ENCODE data around the gene ILK.

DNA sequence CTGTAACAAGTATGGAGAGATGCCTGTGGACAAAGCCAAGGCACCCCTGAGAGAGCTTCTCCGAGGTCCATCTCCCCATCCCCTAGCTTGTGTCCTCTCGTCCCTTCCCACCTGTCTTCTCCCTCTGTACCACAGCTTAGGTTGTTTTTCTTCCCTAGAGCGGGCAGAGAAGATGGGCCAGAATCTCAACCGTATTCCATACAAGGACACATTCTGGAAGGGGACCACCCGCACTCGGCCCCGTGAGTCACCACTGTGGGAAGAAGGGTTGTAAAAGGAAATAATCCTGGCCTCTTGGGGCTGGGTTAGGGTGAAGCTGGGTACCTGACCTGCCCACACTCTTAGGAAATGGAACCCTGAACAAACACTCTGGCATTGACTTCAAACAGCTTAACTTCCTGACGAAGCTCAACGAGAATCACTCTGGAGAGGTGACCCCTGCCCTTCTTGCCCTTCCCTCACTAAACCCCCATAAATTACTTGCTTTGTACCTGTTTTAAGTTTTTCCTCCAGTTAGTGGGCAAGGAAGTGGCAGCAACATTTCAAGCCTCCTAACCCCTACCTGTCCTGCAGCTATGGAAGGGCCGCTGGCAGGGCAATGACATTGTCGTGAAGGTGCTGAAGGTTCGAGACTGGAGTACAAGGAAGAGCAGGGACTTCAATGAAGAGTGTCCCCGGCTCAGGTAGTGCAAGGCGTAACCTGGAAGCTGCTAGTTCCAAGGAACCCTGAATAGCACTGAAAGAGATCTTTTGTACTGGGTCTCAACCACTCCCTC lies 5.3 kb downstream of the ILK start:
- TF ChIP-seq, protein P1, sequence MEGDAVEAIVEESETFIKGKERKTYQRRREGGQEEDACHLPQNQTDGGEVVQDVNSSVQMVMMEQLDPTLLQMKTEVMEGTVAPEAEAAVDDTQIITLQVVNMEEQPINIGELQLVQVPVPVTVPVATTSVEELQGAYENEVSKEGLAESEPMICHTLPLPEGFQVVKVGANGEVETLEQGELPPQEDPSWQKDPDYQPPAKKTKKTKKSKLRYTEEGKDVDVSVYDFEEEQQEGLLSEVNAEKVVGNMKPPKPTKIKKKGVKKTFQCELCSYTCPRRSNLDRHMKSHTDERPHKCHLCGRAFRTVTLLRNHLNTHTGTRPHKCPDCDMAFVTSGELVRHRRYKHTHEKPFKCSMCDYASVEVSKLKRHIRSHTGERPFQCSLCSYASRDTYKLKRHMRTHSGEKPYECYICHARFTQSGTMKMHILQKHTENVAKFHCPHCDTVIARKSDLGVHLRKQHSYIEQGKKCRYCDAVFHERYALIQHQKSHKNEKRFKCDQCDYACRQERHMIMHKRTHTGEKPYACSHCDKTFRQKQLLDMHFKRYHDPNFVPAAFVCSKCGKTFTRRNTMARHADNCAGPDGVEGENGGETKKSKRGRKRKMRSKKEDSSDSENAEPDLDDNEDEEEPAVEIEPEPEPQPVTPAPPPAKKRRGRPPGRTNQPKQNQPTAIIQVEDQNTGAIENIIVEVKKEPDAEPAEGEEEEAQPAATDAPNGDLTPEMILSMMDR (conservative IDR thresholded peaks at IDR 0.05; ENCODE audit: low read length): no peak
- no peak for TF ChIP-seq EZH2phosphoT487 (IDR thresholded peaks at IDR 0.05; ENCODE audit: borderline replicate concordance, low read depth, low read length)
